ENCODE data around the gene P3H4.

DNA sequence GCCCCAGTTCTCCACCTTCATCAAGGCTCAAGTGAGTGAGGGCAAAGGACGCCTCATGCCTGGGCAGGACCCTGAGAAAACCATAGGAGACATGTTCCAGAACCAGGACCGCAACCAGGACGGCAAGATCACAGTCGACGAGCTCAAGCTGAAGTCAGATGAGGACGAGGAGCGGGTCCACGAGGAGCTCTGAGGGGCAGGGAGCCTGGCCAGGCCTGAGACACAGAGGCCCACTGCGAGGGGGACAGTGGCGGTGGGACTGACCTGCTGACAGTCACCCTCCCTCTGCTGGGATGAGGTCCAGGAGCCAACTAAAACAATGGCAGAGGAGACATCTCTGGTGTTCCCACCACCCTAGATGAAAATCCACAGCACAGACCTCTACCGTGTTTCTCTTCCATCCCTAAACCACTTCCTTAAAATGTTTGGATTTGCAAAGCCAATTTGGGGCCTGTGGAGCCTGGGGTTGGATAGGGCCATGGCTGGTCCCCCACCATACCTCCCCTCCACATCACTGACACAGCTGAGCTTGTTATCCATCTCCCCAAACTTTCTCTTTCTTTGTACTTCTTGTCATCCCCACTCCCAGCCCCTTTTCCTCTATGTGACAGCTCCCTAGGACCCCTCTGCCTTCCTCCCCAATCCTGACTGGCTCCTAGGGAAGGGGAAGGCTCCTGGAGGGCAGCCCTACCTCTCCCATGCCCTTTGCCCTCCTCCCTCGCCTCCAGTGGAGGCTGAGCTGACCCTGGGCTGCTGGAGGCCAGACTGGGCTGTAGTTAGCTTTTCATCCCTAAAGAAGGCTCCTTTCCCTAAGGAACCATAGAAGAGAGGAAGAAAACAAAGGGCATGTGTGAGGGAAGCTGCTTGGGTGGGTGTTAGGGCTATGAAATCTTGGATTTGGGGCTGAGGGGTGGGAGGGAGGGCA, 10.7 kb upstream of the P3H4 start:
- TF ChIP-seq POLR2AphosphoS5 (IDR thresholded peaks at IDR 0.05): no peak
- TF ChIP-seq EP300 (IDR thresholded peaks at IDR 0.05): no peak
- TF ChIP-seq, protein P1, sequence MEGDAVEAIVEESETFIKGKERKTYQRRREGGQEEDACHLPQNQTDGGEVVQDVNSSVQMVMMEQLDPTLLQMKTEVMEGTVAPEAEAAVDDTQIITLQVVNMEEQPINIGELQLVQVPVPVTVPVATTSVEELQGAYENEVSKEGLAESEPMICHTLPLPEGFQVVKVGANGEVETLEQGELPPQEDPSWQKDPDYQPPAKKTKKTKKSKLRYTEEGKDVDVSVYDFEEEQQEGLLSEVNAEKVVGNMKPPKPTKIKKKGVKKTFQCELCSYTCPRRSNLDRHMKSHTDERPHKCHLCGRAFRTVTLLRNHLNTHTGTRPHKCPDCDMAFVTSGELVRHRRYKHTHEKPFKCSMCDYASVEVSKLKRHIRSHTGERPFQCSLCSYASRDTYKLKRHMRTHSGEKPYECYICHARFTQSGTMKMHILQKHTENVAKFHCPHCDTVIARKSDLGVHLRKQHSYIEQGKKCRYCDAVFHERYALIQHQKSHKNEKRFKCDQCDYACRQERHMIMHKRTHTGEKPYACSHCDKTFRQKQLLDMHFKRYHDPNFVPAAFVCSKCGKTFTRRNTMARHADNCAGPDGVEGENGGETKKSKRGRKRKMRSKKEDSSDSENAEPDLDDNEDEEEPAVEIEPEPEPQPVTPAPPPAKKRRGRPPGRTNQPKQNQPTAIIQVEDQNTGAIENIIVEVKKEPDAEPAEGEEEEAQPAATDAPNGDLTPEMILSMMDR (IDR thresholded peaks at IDR 0.05): no peak

All from esophagus muscularis mucosa (tissue), 4 donors.